ENCODE measurements around the gene SACS.

DNA sequence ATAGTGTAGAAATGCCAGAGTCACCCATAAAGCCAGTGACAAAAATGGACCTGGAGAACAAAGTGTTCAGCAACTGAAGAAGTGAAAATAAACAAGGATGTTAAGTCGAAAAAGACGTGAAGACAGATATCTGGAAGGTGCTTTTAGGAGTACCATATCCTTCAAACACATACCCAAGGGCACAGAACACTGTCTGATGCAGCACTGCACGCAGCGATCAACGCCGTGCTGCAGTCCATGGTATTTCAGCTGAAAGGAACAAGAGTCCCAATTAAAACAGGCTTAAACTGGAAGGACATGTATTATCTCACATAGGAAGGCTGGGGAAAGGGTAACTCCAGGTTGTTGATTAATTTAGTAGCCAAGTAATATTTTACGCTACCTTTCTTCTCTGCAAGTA lies 144.5 kb downstream of the SACS start:
- TF ChIP-seq, protein P1, sequence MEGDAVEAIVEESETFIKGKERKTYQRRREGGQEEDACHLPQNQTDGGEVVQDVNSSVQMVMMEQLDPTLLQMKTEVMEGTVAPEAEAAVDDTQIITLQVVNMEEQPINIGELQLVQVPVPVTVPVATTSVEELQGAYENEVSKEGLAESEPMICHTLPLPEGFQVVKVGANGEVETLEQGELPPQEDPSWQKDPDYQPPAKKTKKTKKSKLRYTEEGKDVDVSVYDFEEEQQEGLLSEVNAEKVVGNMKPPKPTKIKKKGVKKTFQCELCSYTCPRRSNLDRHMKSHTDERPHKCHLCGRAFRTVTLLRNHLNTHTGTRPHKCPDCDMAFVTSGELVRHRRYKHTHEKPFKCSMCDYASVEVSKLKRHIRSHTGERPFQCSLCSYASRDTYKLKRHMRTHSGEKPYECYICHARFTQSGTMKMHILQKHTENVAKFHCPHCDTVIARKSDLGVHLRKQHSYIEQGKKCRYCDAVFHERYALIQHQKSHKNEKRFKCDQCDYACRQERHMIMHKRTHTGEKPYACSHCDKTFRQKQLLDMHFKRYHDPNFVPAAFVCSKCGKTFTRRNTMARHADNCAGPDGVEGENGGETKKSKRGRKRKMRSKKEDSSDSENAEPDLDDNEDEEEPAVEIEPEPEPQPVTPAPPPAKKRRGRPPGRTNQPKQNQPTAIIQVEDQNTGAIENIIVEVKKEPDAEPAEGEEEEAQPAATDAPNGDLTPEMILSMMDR (IDR thresholded peaks at IDR 0.05): no peak
- TF ChIP-seq ZFX (IDR thresholded peaks at IDR 0.05; ENCODE audit: borderline replicate concordance): no peak

All from 22Rv1 (cell line).